ENCODE data around the gene SIRPA. TPM values are rescaled to one million over a fixed set of nuclear protein-coding genes. Genes with fewer than 3 reads are reported as not detected.

SIRPA gene
- total and polyA plus RNA-seq, 10 of the 15 experiments (the other 5 are each of a cell fraction or from before 2014, with no cell fraction given): 1.7 to 13.2 (median 5.0) TPM

DNA sequence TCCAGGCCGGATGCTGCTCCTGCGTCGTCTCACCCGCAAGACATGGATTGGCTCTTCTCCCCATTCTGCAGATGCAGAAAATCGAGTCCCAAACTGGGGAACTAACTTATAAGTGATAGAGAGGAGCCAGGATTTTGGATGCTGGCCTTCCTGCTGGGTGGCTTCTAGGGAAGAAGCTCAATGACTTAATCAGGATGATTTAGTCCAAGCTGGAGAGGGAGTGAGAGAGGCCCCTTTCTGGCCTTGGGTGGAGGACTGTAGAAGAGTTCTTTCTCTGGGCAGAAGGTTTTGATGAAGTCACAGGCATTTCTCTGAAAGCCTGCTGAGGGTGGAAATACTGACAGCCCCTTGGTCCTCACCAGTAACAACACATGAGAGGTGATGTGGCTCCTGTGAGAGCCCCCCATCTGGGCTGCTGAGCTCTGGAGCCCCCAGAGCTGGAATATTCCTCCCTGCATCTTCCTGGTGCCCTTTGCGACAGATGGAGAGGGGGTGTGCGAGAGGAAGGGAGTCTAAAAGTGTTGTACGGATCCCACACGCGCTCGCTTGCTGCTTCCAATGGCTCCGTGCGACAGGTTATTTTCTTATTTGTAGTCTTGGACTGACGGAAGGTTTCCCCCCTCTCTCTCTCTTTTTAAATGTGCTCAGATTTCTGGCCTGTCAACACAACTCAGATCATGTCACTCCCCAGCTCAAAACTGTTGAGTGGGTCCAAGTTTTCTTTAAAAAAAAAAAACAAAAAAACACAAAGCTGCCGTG lies 3.5 kb downstream of the SIRPA start:
- Histone ChIP-seq H3K27ac (ENCODE audit: control insufficient read depth, insufficient read depth) (peak overlapping the region; percentile 72), H3K36me3 (ENCODE audit: control insufficient read depth in 2 of 2, insufficient read depth in 2 of 2, low read length in 1 of 2) (no peaks in the 10 kb centered on the region), H3K27me3 (replicated peaks in 1 of 2; ENCODE audit: control insufficient read depth in 2 of 2, insufficient read depth in 2 of 2, low read length in 1 of 2) (no peaks in the 10 kb centered on the region), H3K9ac (ENCODE audit: control insufficient read depth, insufficient read depth, low read length) (no peak overlapping the region), H3K9me3 (replicated peaks; ENCODE audit: control insufficient read depth, insufficient read depth, low read length) (no peaks in the 10 kb centered on the region), H3K4me1 (ENCODE audit: control insufficient read depth, insufficient read depth, low read length) (peaks cover 34% of the 10 kb centered on the region), H4K20me1 (ENCODE audit: control insufficient read depth, insufficient read depth) (no peaks in the 10 kb centered on the region), H2AFZ (ENCODE audit: control insufficient read depth, low read depth, low read length) (peak overlapping the region; percentile 5; the same call in 1 of the 2 replicates), H3K4me2 (ENCODE audit: control insufficient read depth, insufficient read depth) (peak overlapping the region; percentile 73), H3K79me2 (ENCODE audit: control insufficient read depth, insufficient read depth, low read length) (peaks cover 5% of the 10 kb centered on the region), H3K4me3 (no peak overlapping the region)
- SMC1A ChIA-PET (ENCODE audit: uncharacterized antibody, unreplicated experiment): interaction anchor here (0.6 to 2.2 kb wide), 4 partner anchors 28 to 97 kb away, joined by 3 to 11 read pairs (median 3); no protein-coding TSS in a partner anchor
- intact Hi-C loops (cut with micrococcal nuclease; ENCODE audit: unreplicated experiment) (loop anchor here (2.0 kb wide), 1 partner anchor 96 kb away; no protein-coding TSS in a partner anchor), in situ Hi-C loops (cut with MboI) (no loop called here)
- CTCF ChIA-PET: interaction anchor here (1.0 to 3.2 kb wide), 3 partner anchors 8 to 96 kb away, joined by 3 to 14 read pairs (median 4); no protein-coding TSS in a partner anchor
- FAIRE-seq: no peak
- POLR2A ChIA-PET: interaction anchor here (0.6 to 0.9 kb wide), 2 partner anchors 41 to 206 kb away, joined by 3 to 4 read pairs; no protein-coding TSS in a partner anchor
- no peak for ATAC-seq
- RAD21 ChIA-PET (ENCODE audit: unreplicated experiment): interaction anchor here (0.7 to 2.0 kb wide), 3 partner anchors 28 to 274 kb away, joined by 3 to 9 read pairs (median 3); no protein-coding TSS in a partner anchor
- 90% methylated on average over 15 of the region's 15 CpGs for WGBS (ENCODE audit: insufficient coverage, insufficient replicate concordance, low lambda C conversion rate, missing lambda C conversion rate)
- no TSS peak for BruUV-seq (replicated peaks)
- no peak for DNase-seq (ENCODE audit: low read depth, low spot score)
- no peak for TF ChIP-seq ZNF24 (IDR thresholded peaks at IDR 0.05)
- no peak for TF ChIP-seq FOXM1 (IDR thresholded peaks at IDR 0.05; ENCODE audit: low read depth, low read length)
- no peak for TF ChIP-seq CTCF (IDR thresholded peaks at IDR 0.05 in 2 of 3, conservative IDR thresholded peaks at IDR 0.05 in 1 of 3; ENCODE audit: control insufficient read depth in 2 of 3, extremely low read depth in 1 of 3, insufficient read depth in 1 of 3, low read depth in 3 of 3, low read length in 3 of 3)
- TF ChIP-seq SMC3 (IDR thresholded peaks at IDR 0.05; ENCODE audit: borderline replicate concordance, low read length): no peak
- no peak for TF ChIP-seq CHD4 (IDR thresholded peaks at IDR 0.05)
- no peak for TF ChIP-seq KDM1A (IDR thresholded peaks at IDR 0.05; ENCODE audit: borderline replicate concordance)
- TF ChIP-seq MTA3 (IDR thresholded peaks at IDR 0.05; ENCODE audit: borderline replicate concordance, low read length): no peak
- TF ChIP-seq MLLT1 (IDR thresholded peaks at IDR 0.05): no peak
- no peak for TF ChIP-seq YY1 (IDR thresholded peaks at IDR 0.05; ENCODE audit: low read depth, low read length)
- TF ChIP-seq, protein P1, sequence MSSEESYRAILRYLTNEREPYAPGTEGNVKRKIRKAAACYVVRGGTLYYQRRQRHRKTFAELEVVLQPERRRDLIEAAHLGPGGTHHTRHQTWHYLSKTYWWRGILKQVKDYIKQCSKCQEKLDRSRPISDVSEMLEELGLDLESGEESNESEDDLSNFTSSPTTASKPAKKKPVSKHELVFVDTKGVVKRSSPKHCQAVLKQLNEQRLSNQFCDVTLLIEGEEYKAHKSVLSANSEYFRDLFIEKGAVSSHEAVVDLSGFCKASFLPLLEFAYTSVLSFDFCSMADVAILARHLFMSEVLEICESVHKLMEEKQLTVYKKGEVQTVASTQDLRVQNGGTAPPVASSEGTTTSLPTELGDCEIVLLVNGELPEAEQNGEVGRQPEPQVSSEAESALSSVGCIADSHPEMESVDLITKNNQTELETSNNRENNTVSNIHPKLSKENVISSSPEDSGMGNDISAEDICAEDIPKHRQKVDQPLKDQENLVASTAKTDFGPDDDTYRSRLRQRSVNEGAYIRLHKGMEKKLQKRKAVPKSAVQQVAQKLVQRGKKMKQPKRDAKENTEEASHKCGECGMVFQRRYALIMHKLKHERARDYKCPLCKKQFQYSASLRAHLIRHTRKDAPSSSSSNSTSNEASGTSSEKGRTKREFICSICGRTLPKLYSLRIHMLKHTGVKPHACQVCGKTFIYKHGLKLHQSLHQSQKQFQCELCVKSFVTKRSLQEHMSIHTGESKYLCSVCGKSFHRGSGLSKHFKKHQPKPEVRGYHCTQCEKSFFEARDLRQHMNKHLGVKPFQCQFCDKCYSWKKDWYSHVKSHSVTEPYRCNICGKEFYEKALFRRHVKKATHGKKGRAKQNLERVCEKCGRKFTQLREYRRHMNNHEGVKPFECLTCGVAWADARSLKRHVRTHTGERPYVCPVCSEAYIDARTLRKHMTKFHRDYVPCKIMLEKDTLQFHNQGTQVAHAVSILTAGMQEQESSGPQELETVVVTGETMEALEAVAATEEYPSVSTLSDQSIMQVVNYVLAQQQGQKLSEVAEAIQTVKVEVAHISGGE (CRISPR knock-in tag; IDR thresholded peaks at IDR 0.05): no peak
- TF ChIP-seq EZH2 (IDR thresholded peaks at IDR 0.05; ENCODE audit: borderline replicate concordance, control insufficient read depth, low read depth, low read length): no peak
- TF ChIP-seq NFXL1 (IDR thresholded peaks at IDR 0.05; ENCODE audit: borderline replicate concordance): no peak
- no peak for TF ChIP-seq SREBF1 (IDR thresholded peaks at IDR 0.05; ENCODE audit: low read length)
- TF ChIP-seq HCFC1 (IDR thresholded peaks at IDR 0.05; ENCODE audit: low read length): no peak
- TF ChIP-seq YBX1 (IDR thresholded peaks at IDR 0.05): no peak
- no peak for TF ChIP-seq RFX5 (IDR thresholded peaks at IDR 0.05; ENCODE audit: low read depth, low read length)

Measured in GM12878 (cell line).